Mucosa of descending colon (tissue), 3 donors: ENCODE measurements around the gene SEC63. TPM values are rescaled to one million over a fixed set of nuclear protein-coding genes. Genes with fewer than 3 reads are reported as not detected.
"Not testable (repeated sequence)": the region's sequence is repeated elsewhere in the genome, so short reads cannot be mapped to it uniquely, and the experiment has no call there.

ENCODE experiments used
- ATAC-seq: fragments of 200-7000 bp; cut with Tn5 transposase; one replicate; pipeline ENCODE4 v1.9.1; 2020; ENCODE audit warnings: mild to moderate bottlenecking, moderate library complexity
- DNase-seq, 3 donors: peaks; one replicate each; pipeline ENCODE4 v3.0.0-alpha.2; 2020
- H3K36me3 ChIP-seq: fragments of 200-600 bp; one replicate; pipeline ENCODE4 v1.8.0; 2021; ENCODE audit warnings: low read depth, mild to moderate bottlenecking
- H3K4me1 ChIP-seq: fragments of 200-600 bp; one replicate; pipeline ENCODE4 v1.8.0; 2021; ENCODE audit warnings: low read depth, mild to moderate bottlenecking
- H3K4me3 ChIP-seq: fragments of 200-600 bp; one replicate; pipeline ENCODE4 v1.8.0; 2021; ENCODE audit warnings: mild to moderate bottlenecking
- H3K9me3 ChIP-seq: fragments of 200-600 bp; one replicate; pipeline ENCODE4 v1.8.0; 2021; ENCODE audit warnings: mild to moderate bottlenecking
- CTCF ChIP-seq: fragments of 200-600 bp; IDR thresholded peaks from one replicate; pipeline ENCODE4 v1.8.0; 2022; ENCODE audit warnings: antibody characterized with exemption, mild to moderate bottlenecking
- intact Hi-C, 2 donors: fragments of 100-400 bp; cut with DNase I in 1 of 2; cut with micrococcal nuclease in 1 of 2; formaldehyde crosslinking; loops; one replicate each; pipeline versions ENCODE4 v1.11.0 to v1.11.1; 2022; cut with DNase I, micrococcal nuclease
- total RNA-seq, 3 donors: library from RNA; stranded (reverse); fragmentation: NEBNext Ultra II Directional in 2 of 3; extraction: Animal tissue kit (Norgen Biotek cat#: 25700) in 2 of 3; gene quantifications; one replicate each; pipeline versions ENCODE4 v1.2.1 to v1.2.4, GENCODE V29; 2021 to 2023
- donor health status: DM: no; HTN: no; CAD: no; lungs with moderate emphysema.
- donor health status: DM: no; HTN: no; CAD: no.
- donor health status: DM: no; HTN: yes; CAD: no.

SEC63 gene
- total RNA-seq, 3 donors from 2014 or later: 47.5 to 84.9 (median 70.8) TPM

- H3K9me3 ChIP-seq: no peaks in the 10 kb centered on the region
- DNase-seq (no peak), ATAC-seq (no peak)
- H3K4me3 ChIP-seq: no peak overlapping the region
- intact Hi-C loops: no loop called here
- H3K4me1 ChIP-seq: no peaks in the 10 kb centered on the region
- no peak for TF ChIP-seq CTCF
- no peaks in the 10 kb centered on the region for H3K36me3 ChIP-seq
Measured at GRCh38 chr6:107968081-107968480, 10.1 kb upstream of the SEC63 start.

GRCh38 chr6:107965746-107966145 lies 7.7 kb upstream of the SEC63 start:
- H3K4me1 ChIP-seq: no peaks in the 10 kb centered on the region
- ATAC-seq (no peak), DNase-seq (no peak)
- no peaks in the 10 kb centered on the region for H3K9me3 ChIP-seq
- H3K4me3 ChIP-seq: no peak overlapping the region
- TF ChIP-seq CTCF: no peak
- H3K36me3 ChIP-seq: no peaks in the 10 kb centered on the region
- intact Hi-C loops: no loop called here

- H3K9me3 ChIP-seq: no peaks in the 10 kb centered on the region
- no peaks in the 10 kb centered on the region for H3K36me3 ChIP-seq
- DNase-seq: no peak
- no peaks in the 10 kb centered on the region for H3K4me1 ChIP-seq
- intact Hi-C loops: no loop called here
- no peak for TF ChIP-seq CTCF
- ATAC-seq: no peak
- no peak overlapping the region for H3K4me3 ChIP-seq
Measured at GRCh38 chr6:107962723-107963122, 4.7 kb upstream of the SEC63 start.

GRCh38 chr6:107959392-107959791 lies 1.4 kb upstream of the SEC63 start:
- intact Hi-C loops: no loop called here
- peaks cover 9% of the 10 kb centered on the region for H3K4me1 ChIP-seq
- H3K36me3 ChIP-seq: no peaks in the 10 kb centered on the region
- no peak for DNase-seq
- H3K9me3 ChIP-seq: no peaks in the 10 kb centered on the region
- no peak for ATAC-seq
- TF ChIP-seq CTCF: no peak
- H3K4me3 ChIP-seq: no peak overlapping the region

- peak in 1 of 3 donors; percentile 23 for DNase-seq
- intact Hi-C loops, H3K4me1 ChIP-seq, ATAC-seq, H3K36me3 ChIP-seq, H3K9me3 ChIP-seq: not testable (repeated sequence)
- H3K4me3 ChIP-seq: peak overlapping the region; percentile 84
Measured at GRCh38 chr6:107958689-107959362, 818 bp upstream of the SEC63 start.

- Histone ChIP-seq H3K9me3 (no peaks in the 10 kb centered on the region), H3K36me3 (no peaks in the 10 kb centered on the region), H3K4me3 (peak overlapping the region; percentile 84), H3K4me1 (peaks cover 16% of the 10 kb centered on the region)
- TF ChIP-seq CTCF: no peak
- DNase-seq: peak; percentile 61 to 68 (median 65)
- peak; percentile 64 for ATAC-seq
- intact Hi-C loops: no loop called here
Measured at GRCh38 chr6:107957308-107957908, 600 bp downstream of the SEC63 start.
